ENCODE measurements around the gene RUFY1.

GRCh38 chr5:179588166-179588565, 37.8 kb downstream of the RUFY1 start:
- TF ChIP-seq CTCF (IDR thresholded peaks at IDR 0.05) = no peak
- TF ChIP-seq POLR2A (IDR thresholded peaks at IDR 0.05) = no peak

Measured in right lobe of liver (tissue), 4 donors.